SW 1271 (cell line): Measurements from ENCODE around the gene NAALAD2.
"Not testable (repeated sequence)": the region's sequence is repeated elsewhere in the genome, so short reads cannot be mapped to it uniquely, and the experiment has no call there.

ENCODE experiments used
- DNase-seq, 2 experiments: peaks; one replicate each; lab custom pipeline; 2025; lab: John Stamatoyannopoulos, UW

The NAALAD2 gene

GRCh38 chr11:90192869-90193582 lies 58.6 kb downstream of the NAALAD2 start:
- DNase-seq, result no peak

- no peak for DNase-seq
These were observed 62.9 kb downstream of the NAALAD2 start for GRCh38 chr11:90197377-90197776.

DNA sequence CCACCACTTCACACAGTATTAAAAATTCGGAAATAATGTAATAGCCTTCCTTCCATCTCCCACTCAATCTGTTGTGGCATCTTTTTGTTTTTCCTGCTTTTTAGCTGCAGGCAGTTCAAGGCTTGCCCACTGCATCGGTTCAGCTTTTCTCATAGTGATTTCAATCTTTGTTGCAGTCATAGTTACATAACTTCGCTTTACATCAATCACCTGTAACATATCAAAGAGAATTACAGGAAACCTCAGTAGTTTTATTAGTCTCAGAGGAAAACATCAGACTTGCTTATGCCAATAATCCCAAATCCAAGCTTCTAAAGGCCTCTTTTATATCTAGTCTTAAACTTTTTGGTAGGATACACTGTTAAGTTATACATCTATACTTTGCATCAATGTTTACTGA lies 67.9 kb downstream of the NAALAD2 start:
- DNase-seq, result no peak

GRCh38 chr11:90204407-90204806 lies 69.9 kb downstream of the NAALAD2 start:
- DNase-seq, result no peak

DNA sequence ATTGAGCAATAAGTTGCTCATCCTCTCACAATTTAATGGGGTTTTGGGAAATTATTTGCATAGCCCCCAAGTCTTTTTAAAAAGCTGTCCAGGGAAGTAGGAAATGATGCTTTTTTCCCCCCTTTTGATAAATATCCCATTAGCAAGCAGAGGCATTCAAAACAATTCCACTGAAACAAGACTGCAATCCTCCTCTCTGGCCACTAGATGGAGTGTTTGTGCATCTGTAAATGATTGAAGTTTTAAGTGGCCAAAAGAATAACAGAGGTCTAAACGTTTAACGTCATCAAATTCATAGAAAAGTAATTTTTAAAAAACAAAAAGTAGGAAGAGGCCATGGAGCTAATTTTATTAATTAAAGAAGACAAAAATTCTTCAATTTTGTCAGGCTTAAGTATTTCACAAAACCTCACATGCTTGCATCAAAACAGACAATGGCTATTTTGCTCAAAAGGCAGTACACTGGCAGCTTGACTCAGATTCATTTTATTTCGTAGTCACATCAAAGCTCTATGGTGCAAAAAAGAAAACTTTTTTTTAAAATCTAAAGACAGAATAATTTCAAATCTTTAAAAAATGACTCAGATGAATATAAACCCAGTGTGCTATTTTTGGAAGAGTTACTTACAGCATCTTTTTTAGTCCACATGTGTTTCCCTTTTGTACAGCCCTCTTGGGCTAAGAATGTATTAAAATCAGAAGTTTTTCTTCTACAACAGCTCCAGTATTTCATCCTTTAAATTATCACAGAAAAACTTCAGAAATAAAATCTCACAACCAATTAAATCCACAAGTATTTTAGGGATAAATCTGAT lies 70.6 kb downstream of the NAALAD2 start:
- DNase-seq, result peak; percentile 30 to 79

DNA sequence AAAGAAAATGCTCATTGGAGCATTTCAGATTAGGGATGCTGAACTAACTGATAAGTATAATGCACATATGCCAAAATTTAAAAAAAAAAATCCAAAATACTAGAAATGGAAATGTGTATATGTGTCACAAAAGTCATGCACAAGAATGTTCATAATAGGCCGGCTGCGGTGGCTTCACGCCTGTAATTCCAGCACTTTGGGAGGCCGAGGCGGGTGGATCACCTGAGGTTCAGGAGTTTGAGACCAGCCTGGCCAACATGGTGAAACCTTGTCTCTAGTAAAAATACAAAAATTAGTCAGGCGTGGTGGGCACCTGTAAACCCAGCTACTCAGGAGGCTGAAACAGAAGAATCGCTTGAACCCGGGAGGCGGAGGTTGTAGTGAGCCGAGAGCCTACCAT lies 73.5 kb downstream of the NAALAD2 start:
- not testable (repeated sequence) for DNase-seq

DNA sequence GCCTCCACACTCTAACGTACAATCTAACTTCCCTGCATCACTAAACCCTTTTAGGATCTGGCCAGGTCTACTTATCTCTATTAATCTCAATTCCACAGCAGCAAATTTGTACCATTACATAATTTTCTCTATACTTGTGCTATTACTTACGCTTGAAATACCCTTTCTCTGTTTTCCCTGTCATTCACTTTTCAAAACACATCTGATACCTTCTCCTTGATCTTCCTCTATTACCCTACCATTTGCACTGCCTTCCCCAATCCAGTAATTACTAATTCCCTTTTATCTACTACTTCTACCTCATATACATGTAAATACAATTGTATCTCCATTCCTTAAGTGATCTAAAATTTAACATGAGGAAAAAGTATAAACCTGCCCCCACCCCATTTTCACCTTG lies 74.4 kb downstream of the NAALAD2 start:
- no peak for DNase-seq

GRCh38 chr11:90213322-90213721 lies 78.9 kb downstream of the NAALAD2 start:
- no peak for DNase-seq

GRCh38 chr11:90216611-90217010 lies 82.1 kb downstream of the NAALAD2 start:
- no peak for DNase-seq

- no peak for DNase-seq
These were observed 84.1 kb downstream of the NAALAD2 start for GRCh38 chr11:90218606-90219005.

- DNase-seq, result no peak
These were observed 85.0 kb downstream of the NAALAD2 start for GRCh38 chr11:90219438-90219837.

DNA sequence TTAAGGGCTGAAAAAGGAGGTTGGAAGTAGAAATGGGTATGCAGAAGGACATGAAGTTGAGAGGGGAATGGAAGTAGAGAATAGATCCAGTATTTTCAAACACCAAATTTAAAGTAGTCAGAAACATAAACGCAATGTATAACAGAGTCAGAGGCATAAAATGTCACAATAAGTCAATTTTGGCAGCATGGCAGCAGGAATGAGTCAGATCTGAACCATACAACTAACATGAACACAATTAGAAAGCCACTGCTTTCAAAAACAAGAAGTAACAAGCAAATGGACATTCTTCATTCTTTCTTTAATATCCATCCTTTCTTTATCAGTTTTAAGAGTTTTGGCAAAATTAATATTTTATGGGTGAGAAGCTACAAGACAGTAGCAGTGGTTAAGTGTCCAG lies 85.9 kb downstream of the NAALAD2 start:
- no peak for DNase-seq

- DNase-seq, result no peak
These were observed 87.5 kb downstream of the NAALAD2 start for GRCh38 chr11:90221803-90222458.

- peak; percentile 77 to 88 for DNase-seq
These were observed 88.2 kb downstream of the NAALAD2 start, which contains the start of gene CHORDC1 for GRCh38 chr11:90222459-90223247. Gene CHORDC1 (minus strand): TSS chr11:90223049. CDS start chr11:90222954, 95 bp downstream.

GRCh38 chr11:90223248-90223585 lies 88.8 kb downstream of the NAALAD2 start:
- no peak for DNase-seq

DNA sequence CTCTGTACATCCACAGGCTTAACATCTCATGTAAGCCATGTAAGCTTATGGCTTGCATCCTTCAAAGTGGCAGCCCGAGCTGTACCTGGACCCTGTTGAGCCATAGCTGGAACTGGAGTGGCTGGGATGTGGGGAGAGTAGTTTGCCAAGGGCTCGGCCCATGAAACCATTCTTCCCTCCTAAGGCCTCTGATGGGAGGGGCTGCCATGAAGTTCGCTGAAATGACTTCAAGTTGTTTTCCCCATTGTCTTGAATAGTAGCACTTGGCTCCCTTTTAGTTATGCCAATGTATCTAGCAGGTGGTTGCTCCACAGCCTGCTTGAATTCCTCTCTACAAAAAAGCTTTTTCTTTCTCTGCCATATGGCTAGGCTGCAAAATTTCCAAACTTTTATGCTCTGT lies 93.6 kb downstream of the NAALAD2 start:
- no peak for DNase-seq

GRCh38 chr11:90229791-90230190 lies 95.3 kb downstream of the NAALAD2 start:
- DNase-seq, result no peak

DNA sequence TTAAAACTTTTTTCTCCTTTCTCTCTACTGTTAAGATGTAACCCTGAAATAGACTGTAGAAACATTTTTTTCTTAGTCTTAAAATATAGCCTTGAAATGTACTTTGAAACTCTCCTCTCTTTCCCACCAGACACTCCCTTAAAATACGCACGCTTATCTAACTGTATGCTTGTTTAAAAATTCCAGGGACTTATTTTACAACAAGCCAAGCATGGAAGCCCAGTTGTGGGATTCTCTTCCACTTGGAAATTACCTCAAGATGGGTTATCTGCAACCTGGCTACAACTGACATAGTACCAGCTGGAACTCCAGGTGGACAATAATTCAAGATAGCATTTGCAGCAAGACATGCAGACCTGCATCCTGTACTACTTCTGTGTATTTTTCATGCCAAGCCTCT lies 100.5 kb downstream of the NAALAD2 start:
- no peak for DNase-seq

GRCh38 chr11:90235526-90235925 lies 101.1 kb downstream of the NAALAD2 start:
- no peak for DNase-seq

- no peak for DNase-seq
These were observed 102.5 kb downstream of the NAALAD2 start for GRCh38 chr11:90237004-90237403.

DNA sequence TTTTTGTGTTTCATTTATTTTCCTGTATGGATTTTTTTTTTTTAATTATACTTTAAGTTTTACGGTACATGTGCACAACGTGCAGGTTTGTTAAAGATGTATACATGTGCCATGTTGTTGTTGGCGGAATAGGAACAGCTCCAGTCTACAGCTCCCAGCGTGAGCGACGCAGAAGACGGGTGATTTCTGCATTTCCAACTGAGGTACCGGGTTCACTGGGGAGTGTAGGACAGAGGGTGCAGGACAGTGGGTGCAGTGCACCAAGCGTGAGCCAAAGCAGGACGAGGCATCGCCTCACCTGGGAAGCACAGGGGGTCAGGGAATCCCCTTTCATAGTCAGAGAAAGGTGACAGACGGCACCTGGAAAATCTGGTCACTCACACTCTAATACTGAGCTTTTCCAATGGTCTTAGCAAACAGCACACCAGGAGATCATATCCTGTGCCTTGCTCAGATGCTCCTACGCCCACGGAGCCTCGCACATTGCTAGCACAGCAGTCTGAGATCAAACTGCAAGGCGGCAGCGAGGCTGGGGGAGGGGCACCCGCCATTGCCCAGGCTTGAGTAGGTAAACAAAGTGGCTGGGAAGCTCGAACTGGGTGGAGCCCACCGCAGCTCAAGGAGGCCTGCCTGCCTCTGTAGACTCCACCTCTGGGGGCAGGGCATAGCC lies 105.6 kb downstream of the NAALAD2 start:
- not testable (repeated sequence) for DNase-seq

DNA sequence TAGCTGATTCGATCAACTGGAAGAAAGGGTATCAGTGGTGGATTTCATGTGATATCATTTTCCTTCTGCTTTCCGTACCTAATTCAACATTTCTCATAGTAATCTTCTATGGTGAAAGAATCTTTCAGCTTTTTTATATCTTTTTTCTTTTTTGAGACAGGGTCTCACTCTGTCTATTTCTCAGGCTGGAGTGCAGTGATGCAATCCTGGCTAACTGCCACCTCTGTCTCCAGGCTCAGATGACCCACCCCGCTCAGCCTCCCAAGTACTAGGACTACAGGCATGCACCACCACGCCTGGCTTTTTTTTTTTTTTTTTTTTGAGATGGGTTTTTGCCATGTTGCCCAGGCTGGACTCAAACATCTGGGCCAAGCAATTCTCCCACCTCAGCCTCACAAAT lies 107.0 kb downstream of the NAALAD2 start:
- DNase-seq, result no peak
